Measurements from ENCODE around the gene OST4.

OST4 gene

GRCh38 chr2:27038631-27039339 lies 32.7 kb downstream of the OST4 start:
- Histone ChIP-seq H3K79me2 (ENCODE audit: insufficient read depth, low read depth) (peaks cover 6% of the 10 kb centered on the region; the same call in 1 of the 2 replicates), H3K4me3 (IDR thresholded peaks at IDR 0.05; ENCODE audit: insufficient read depth, low read depth, low read length) (no peak overlapping the region), H3K9ac (no peak overlapping the region), H4K20me1 (ENCODE audit: insufficient read depth) (no peaks in the 10 kb centered on the region), H3K4me1 (ENCODE audit: low read depth, poor library complexity, severe bottlenecking) (peaks cover 6% of the 10 kb centered on the region), H3K27me3 (ENCODE audit: insufficient read depth, low read depth) (no peaks in the 10 kb centered on the region), H3K27ac (no peak overlapping the region), H3K4me2 (no peak overlapping the region), H2AFZ (ENCODE audit: low read depth) (no peak overlapping the region), H3K36me3 (ENCODE audit: insufficient read depth) (no peaks in the 10 kb centered on the region)
- TF ChIP-seq, protein P1, sequence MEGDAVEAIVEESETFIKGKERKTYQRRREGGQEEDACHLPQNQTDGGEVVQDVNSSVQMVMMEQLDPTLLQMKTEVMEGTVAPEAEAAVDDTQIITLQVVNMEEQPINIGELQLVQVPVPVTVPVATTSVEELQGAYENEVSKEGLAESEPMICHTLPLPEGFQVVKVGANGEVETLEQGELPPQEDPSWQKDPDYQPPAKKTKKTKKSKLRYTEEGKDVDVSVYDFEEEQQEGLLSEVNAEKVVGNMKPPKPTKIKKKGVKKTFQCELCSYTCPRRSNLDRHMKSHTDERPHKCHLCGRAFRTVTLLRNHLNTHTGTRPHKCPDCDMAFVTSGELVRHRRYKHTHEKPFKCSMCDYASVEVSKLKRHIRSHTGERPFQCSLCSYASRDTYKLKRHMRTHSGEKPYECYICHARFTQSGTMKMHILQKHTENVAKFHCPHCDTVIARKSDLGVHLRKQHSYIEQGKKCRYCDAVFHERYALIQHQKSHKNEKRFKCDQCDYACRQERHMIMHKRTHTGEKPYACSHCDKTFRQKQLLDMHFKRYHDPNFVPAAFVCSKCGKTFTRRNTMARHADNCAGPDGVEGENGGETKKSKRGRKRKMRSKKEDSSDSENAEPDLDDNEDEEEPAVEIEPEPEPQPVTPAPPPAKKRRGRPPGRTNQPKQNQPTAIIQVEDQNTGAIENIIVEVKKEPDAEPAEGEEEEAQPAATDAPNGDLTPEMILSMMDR (conservative IDR thresholded peaks at IDR 0.05; ENCODE audit: low read depth, low read length), result no peak

DNA sequence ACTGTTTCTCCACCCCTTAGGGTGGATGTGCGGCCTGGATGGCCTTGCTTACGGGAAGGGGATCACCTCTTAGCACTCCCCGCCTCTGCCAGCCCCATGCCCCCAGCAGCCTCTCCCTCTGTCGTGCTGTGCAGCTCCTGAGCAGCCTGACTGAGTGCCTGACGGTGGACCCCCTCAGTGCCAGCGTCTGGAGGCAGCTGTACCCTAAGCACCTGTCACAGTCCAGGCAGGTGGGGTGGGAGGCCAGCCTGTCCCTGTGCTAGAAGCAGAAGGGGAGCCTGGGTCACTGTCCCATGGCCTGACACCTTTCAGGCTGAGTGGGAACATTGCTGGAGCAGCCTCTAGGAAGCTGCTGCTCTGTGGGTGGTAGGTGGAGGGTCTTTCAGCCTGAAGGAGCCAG lies 33.4 kb downstream of the OST4 start:
- H3K27ac ChIP-seq, result no peak overlapping the region
- H3K4me3 ChIP-seq (IDR thresholded peaks at IDR 0.05; ENCODE audit: insufficient read depth, low read depth, low read length), result no peak overlapping the region
- peaks cover 14% of the 10 kb centered on the region; the same call in 1 of the 2 replicates for H3K79me2 ChIP-seq (ENCODE audit: insufficient read depth, low read depth)
- no peak overlapping the region for H3K9ac ChIP-seq
- TF ChIP-seq, protein P1 (conservative IDR thresholded peaks at IDR 0.05; ENCODE audit: low read depth, low read length), result no peak
- H3K36me3 ChIP-seq (ENCODE audit: insufficient read depth), result no peaks in the 10 kb centered on the region
- H2AFZ ChIP-seq (ENCODE audit: low read depth), result no peak overlapping the region
- no peak overlapping the region for H3K4me2 ChIP-seq
- no peaks in the 10 kb centered on the region for H4K20me1 ChIP-seq (ENCODE audit: insufficient read depth)
- peaks cover 8% of the 10 kb centered on the region for H3K4me1 ChIP-seq (ENCODE audit: low read depth, poor library complexity, severe bottlenecking)
- no peaks in the 10 kb centered on the region for H3K27me3 ChIP-seq (ENCODE audit: insufficient read depth, low read depth)

GRCh38 chr2:27033253-27033852 lies 38.1 kb downstream of the OST4 start:
- Histone ChIP-seq H3K9ac (peak overlapping the region; percentile 77), H3K4me1 (ENCODE audit: low read depth, poor library complexity, severe bottlenecking) (peaks cover 8% of the 10 kb centered on the region), H3K36me3 (ENCODE audit: insufficient read depth) (no peaks in the 10 kb centered on the region), H3K27me3 (ENCODE audit: insufficient read depth, low read depth) (no peaks in the 10 kb centered on the region), H3K27ac (peak overlapping the region; percentile 19; the same call in 1 of the 2 replicates), H4K20me1 (ENCODE audit: insufficient read depth) (no peaks in the 10 kb centered on the region), H2AFZ (ENCODE audit: low read depth) (peak overlapping the region; percentile 71), H3K4me3 (IDR thresholded peaks at IDR 0.05; ENCODE audit: insufficient read depth, low read depth, low read length) (peak overlapping the region; percentile 87), H3K4me2 (peak overlapping the region; percentile 83), H3K79me2 (ENCODE audit: insufficient read depth, low read depth) (peaks cover 14% of the 10 kb centered on the region; the same call in 1 of the 2 replicates)
- TF ChIP-seq, protein P1 (conservative IDR thresholded peaks at IDR 0.05; ENCODE audit: low read depth, low read length), result no peak

DNA sequence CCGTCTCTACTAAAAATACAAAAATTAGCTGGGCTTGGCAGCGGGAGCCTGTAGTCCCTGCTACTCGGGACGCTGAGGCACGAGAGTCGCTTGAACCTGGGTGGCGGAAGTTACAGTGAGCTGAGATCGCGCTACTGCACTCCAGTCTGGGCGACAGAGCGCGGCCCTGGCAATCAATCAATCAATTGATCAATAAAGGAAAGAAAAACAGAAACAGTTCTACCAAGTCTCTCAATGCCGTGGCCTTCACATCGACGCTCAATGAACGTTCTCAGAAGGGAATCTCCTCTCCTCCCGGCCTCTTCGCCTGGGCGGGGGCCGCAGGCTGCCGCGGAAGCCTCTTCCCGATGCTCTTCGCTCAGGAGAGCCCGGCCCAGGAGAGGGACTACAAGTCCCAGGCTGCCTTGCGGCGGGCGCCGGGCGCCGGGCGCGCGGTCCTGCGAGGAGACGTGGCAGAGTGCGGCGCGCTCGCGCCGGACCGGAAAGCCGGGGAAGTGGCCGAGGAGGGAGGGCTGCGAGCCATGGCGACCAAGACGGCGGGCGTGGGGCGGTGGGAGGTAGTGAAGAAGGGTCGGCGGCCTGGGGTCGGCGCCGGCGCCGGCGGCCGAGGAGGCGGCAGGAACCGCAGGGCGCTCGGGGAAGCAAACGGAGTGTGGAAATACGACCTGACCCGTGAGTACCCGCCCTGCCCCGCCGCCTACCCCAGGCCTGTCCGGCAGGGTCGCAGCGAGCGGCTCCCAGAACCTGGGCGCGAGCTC lies 38.8 kb downstream of the OST4 start, which contains the start of gene TMEM214:
Gene TMEM214, plus strand, starts transcription at position 471 of the 758 bp plus-strand sequence. Its CDS starts 51 bp downstream, at position 522.
- H3K4me1 ChIP-seq (ENCODE audit: low read depth, poor library complexity, severe bottlenecking), result peaks cover 8% of the 10 kb centered on the region
- H3K36me3 ChIP-seq (ENCODE audit: insufficient read depth), result no peaks in the 10 kb centered on the region
- peak within 1 kb of the TSS; percentile 83 for H3K4me2 ChIP-seq
- H3K27me3 ChIP-seq (ENCODE audit: insufficient read depth, low read depth), result no peaks in the 10 kb centered on the region
- peak within 1 kb of the TSS; percentile 87 for H3K4me3 ChIP-seq (IDR thresholded peaks at IDR 0.05; ENCODE audit: insufficient read depth, low read depth, low read length)
- no peaks in the 10 kb centered on the region for H4K20me1 ChIP-seq (ENCODE audit: insufficient read depth)
- peaks cover 14% of the 10 kb centered on the region; the same call in 1 of the 2 replicates for H3K79me2 ChIP-seq (ENCODE audit: insufficient read depth, low read depth)
- TF ChIP-seq, protein P1 (conservative IDR thresholded peaks at IDR 0.05; ENCODE audit: low read depth, low read length), result no peak
- H3K27ac ChIP-seq, result peak within 1 kb of the TSS; percentile 19; the same call in 1 of the 2 replicates
- H2AFZ ChIP-seq (ENCODE audit: low read depth), result peak within 1 kb of the TSS; percentile 71
- peak within 1 kb of the TSS; percentile 77 for H3K9ac ChIP-seq
